H1 (cell line): Measurements from ENCODE around the gene HDAC3. TPM values are rescaled to one million over a fixed set of nuclear protein-coding genes. Genes with fewer than 3 reads are reported as not detected.

Source experiments
- BCL11A ChIP-seq, 2 experiments: IDR thresholded peaks; one replicate each; pipeline ENCODE4 v1.6.1; 2011; ENCODE audit warnings: low read depth in 2 of 2, low read length in 2 of 2, mild to moderate bottlenecking in 2 of 2
- CBX8 ChIP-seq: fragments of 300-800, 300-1000 bp; sonication (generic); IDR thresholded peaks from 2 replicates; pipeline ENCODE4 v1.7.1; 2016; ENCODE audit warnings: low read depth, low read length, borderline replicate concordance
- CEBPB ChIP-seq: IDR thresholded peaks from 2 replicates; pipeline ENCODE4 v1.6.1; 2012; ENCODE audit warnings: low read depth, low read length
- CREB1 ChIP-seq: IDR thresholded peaks from 2 replicates; pipeline ENCODE4 v1.6.1; 2012; ENCODE audit warnings: inconsistent platforms
- HDAC6 ChIP-seq: IDR thresholded peaks from one replicate; pipeline ENCODE4 v1.7.1; 2012; ENCODE audit warnings: low read depth, mild to moderate bottlenecking, inconsistent platforms, low read length, moderate library complexity
- KDM4A ChIP-seq: IDR thresholded peaks from one replicate; pipeline ENCODE4 v1.7.1; 2012; ENCODE audit warnings: low read depth, mild to moderate bottlenecking, moderate library complexity, low read length, inconsistent platforms; ENCODE audit not compliant: severe bottlenecking
- POU5F1 ChIP-seq: IDR thresholded peaks from 2 replicates; pipeline ENCODE4 v1.6.1; 2011; ENCODE audit warnings: low read depth, mild to moderate bottlenecking, low read length, moderate library complexity
- RBBP5 ChIP-seq: IDR thresholded peaks from 2 replicates; pipeline ENCODE4 v1.7.1; 2012; ENCODE audit warnings: low read depth, mild to moderate bottlenecking, inconsistent platforms, low read length, moderate library complexity, borderline replicate concordance
- ZNF274 ChIP-seq: IDR thresholded peaks from 2 replicates; pipeline ENCODE4 v1.7.0; 2012; ENCODE audit warnings: low read length, borderline replicate concordance; ENCODE audit errors: extremely low read depth
- polyA plus RNA-seq, 7 experiments: library from polyadenylated mRNA; depleted of rRNA in 3 of 7; stranded (reverse) in 5 of 7; unstranded in 2 of 7; fragments of >200 nt in 5 of 7; fragments of 200-250 nt in 2 of 7; gene quantifications; 1 replicate in 5 of 7; 2 replicates in 1 of 7; 4 replicates in 1 of 7; pipeline versions ENCODE4 v1.2.1 to v1.2.3, GENCODE V29; 2011 to 2013; ENCODE audit warnings: missing spikeins in 2 of 7, mixed read lengths in 2 of 7
- total RNA-seq: library from RNA; stranded (reverse); fragmentation: NEBNext Ultra II Directional; extraction: Animal tissue kit (Norgen Biotek cat#: 25700); gene quantifications from 2 replicates; pipeline ENCODE4 v1.2.1, GENCODE V29; 2021
- TF ChIP-seq, protein P1 (sequence below), 3 experiments: IDR thresholded peaks; 1 replicate in 2 of 3; 2 replicates in 1 of 3; pipeline versions ENCODE4 v1.5.1 to v1.6.1; 2011; ENCODE audit warnings: low read length in 3 of 3, mild to moderate bottlenecking in 3 of 3, inconsistent platforms in 2 of 3, low read depth in 1 of 3, moderate library complexity in 1 of 3; ENCODE audit not compliant: insufficient read depth in 1 of 3; ENCODE audit errors: control extremely low read depth in 1 of 3

HDAC3 gene
- total and polyA plus RNA-seq, 2 of the 8 experiments (the other 6 are each of a cell fraction or from before 2014, with no cell fraction given): 99.0 to 120 TPM

DNA sequence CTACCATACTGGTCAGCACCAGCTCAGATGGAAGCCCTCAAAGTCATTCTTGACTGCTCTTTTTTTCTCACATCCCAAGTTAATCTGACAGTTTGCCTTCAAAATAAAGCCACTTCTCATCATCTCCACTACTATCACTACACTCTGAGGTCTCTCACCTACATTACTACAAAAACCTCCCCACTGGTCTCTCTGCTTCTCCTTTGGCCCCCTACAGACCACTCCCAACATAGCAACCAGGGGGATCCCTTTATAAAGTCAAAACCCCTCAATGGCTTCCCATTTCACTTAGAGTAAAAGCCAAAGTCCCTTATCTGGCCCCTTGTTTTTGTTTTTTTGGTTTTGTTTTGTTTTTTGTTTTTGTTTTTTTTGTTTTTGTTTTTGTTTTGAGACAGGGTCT, 40.8 kb upstream of the HDAC3 start (continued):
- TF ChIP-seq, protein P1, sequence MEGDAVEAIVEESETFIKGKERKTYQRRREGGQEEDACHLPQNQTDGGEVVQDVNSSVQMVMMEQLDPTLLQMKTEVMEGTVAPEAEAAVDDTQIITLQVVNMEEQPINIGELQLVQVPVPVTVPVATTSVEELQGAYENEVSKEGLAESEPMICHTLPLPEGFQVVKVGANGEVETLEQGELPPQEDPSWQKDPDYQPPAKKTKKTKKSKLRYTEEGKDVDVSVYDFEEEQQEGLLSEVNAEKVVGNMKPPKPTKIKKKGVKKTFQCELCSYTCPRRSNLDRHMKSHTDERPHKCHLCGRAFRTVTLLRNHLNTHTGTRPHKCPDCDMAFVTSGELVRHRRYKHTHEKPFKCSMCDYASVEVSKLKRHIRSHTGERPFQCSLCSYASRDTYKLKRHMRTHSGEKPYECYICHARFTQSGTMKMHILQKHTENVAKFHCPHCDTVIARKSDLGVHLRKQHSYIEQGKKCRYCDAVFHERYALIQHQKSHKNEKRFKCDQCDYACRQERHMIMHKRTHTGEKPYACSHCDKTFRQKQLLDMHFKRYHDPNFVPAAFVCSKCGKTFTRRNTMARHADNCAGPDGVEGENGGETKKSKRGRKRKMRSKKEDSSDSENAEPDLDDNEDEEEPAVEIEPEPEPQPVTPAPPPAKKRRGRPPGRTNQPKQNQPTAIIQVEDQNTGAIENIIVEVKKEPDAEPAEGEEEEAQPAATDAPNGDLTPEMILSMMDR (IDR thresholded peaks at IDR 0.05; ENCODE audit: control extremely low read depth in 1 of 3, insufficient read depth in 1 of 3, low read depth in 1 of 3, low read length in 3 of 3): peak in 2 of 3 experiments; percentile 60 to 63; a peak in 3 of 4 replicates
- TF ChIP-seq CREB1 (no peak), KDM4A (no peak), RBBP5 (no peak), CEBPB (no peak), HDAC6 (no peak), BCL11A (IDR thresholded peaks at IDR 0.05; ENCODE audit: low read depth in 2 of 2, low read length in 2 of 2) (no peak), POU5F1 (no peak), ZNF274 (no peak), CBX8 (no peak)
- TF ChIP-seq, all 59 proteins: peak for 3
